Uterus (tissue), 2 donors: ENCODE results near the gene PLD5.

ENCODE experiments used
- CTCF ChIP-seq, 4 experiments: fragments of 200-600 bp in 2 of 4; fragments of 450-650 bp in 2 of 4; sonication (generic) in 2 of 4; IDR thresholded peaks; one replicate each; pipeline ENCODE4 v1.5.1; 2016 to 2019; ENCODE audit warnings: antibody characterized with exemption in 4 of 4, mild to moderate bottlenecking in 2 of 4, moderate library complexity in 1 of 4
- POLR2A ChIP-seq, 2 donors: fragments of 450-650 bp; IDR thresholded peaks; one replicate each; pipeline ENCODE4 v1.6.1; 2016; ENCODE audit warnings: antibody characterized with exemption in 2 of 2, mild to moderate bottlenecking in 1 of 2, moderate library complexity in 1 of 2

GRCh38 chr1:242426271-242426905 lies 98.1 kb downstream of the PLD5 start:
- TF ChIP-seq CTCF (IDR thresholded peaks at IDR 0.05) (no peak), POLR2A (IDR thresholded peaks at IDR 0.05) (no peak)
